ENCODE measurements around the gene EXOC4. TPM values are rescaled to one million over a fixed set of nuclear protein-coding genes. Genes with fewer than 3 reads are reported as not detected.
A peak's percentile ranks its signal among the peaks of the same experiment; 100 is the strongest.
"Not testable (repeated sequence)": the region's sequence is repeated elsewhere in the genome, so short reads cannot be mapped to it uniquely, and the experiment has no call there.

The EXOC4 gene
- 10 to 100 TPM; 36.6 to 64.0 (median 57.4) TPM for total RNA-seq

GRCh38 chr7:133252858-133253518 lies at the start of gene EXOC4:
EXOC4 (plus strand) TSS chr7:133253078.
- TF ChIP-seq POLR2AphosphoS5 (IDR thresholded peaks at IDR 0.05): peak; percentile 78 to 87
- no peak for TF ChIP-seq POLR2A (IDR thresholded peaks at IDR 0.05; ENCODE audit: low read depth)
- peak in 1 of 3 experiments; percentile 6 for TF ChIP-seq CTCF (IDR thresholded peaks at IDR 0.05)
- intact Hi-C loops (cut with DNase I): loop anchor here (5.0 kb wide), 1 partner anchor 171 kb away; the partner anchor contains the start of gene CHCHD3
- 2% methylated on average over 18 of the region's 25 CpGs for WGBS
- peak within 1 kb of the TSS; percentile 85 to 87 (median 86) for H3K27ac ChIP-seq (replicated peaks in 1 of 4)
- H3K4me1 ChIP-seq: peaks cover 10 to 24% (median 17%) of the 10 kb centered on the region in 4 donors
- H3K27me3 ChIP-seq: no peaks in the 10 kb centered on the region
- no peaks in the 10 kb centered on the region for H3K9me3 ChIP-seq
- peak; percentile 98 for DNase-seq (ENCODE audit: extremely low spot score)
- H3K4me3 ChIP-seq: peak within 1 kb of the TSS; percentile 80 to 98 (median 88)
- H3K36me3 ChIP-seq: no peaks in the 10 kb centered on the region

DNA sequence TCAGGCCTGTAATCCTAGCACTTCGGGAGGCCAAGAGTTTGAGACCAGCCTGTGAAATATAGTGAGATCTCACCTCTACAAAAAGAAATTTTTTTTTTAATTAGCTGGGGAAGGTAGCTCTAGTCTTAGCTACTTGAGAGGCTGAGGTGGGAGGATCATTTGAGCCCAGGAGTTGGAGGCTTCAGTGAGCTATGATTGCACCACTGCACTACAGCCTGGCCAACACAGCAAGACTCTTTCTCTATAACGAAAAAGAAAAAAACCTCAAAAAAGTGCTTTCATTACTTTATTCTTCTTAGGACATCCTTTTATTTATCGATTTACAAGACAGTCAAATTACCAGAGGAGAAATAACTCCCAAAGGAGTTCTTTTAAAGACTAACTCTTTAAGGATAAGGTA lies 49.4 kb upstream of the EXOC4 start:
- Histone ChIP-seq H3K27me3 (no peaks in the 10 kb centered on the region), H3K4me1 (no peaks in the 10 kb centered on the region), H3K9me3 (peaks cover 0 to 5% (median 0%) of the 10 kb centered on the region in 4 donors), H3K4me3 (no peak overlapping the region), H3K27ac (replicated peaks in 1 of 4) (no peak overlapping the region), H3K36me3 (no peaks in the 10 kb centered on the region)
- 85% methylated on average over 3 of the region's 3 CpGs for WGBS
- DNase-seq (ENCODE audit: extremely low spot score): no peak
- TF ChIP-seq EP300 (IDR thresholded peaks at IDR 0.05) (no peak), CTCF (IDR thresholded peaks at IDR 0.05) (no peak), POLR2A (IDR thresholded peaks at IDR 0.05; ENCODE audit: low read depth) (no peak), POLR2AphosphoS5 (IDR thresholded peaks at IDR 0.05) (no peak)
- intact Hi-C loops (cut with DNase I): no loop called here

- TF ChIP-seq POLR2AphosphoS5 (IDR thresholded peaks at IDR 0.05) (no peak), POLR2A (IDR thresholded peaks at IDR 0.05; ENCODE audit: low read depth) (no peak), CTCF (IDR thresholded peaks at IDR 0.05) (no peak), EP300 (IDR thresholded peaks at IDR 0.05) (no peak)
- no peak overlapping the region for H3K27ac ChIP-seq (replicated peaks in 1 of 4)
- peaks cover 0 to 5% (median 0%) of the 10 kb centered on the region in 4 donors for H3K9me3 ChIP-seq
- H3K27me3 ChIP-seq: no peaks in the 10 kb centered on the region
- H3K4me1 ChIP-seq: no peaks in the 10 kb centered on the region
- intact Hi-C loops (cut with DNase I): no loop called here
- WGBS: 68% methylated on average over 2 of the region's 2 CpGs
- no peaks in the 10 kb centered on the region for H3K36me3 ChIP-seq
- H3K4me3 ChIP-seq: no peak overlapping the region
- no peak for DNase-seq (ENCODE audit: extremely low spot score)
Measured at GRCh38 chr7:133207687-133208086, 45.2 kb upstream of the EXOC4 start.

DNA sequence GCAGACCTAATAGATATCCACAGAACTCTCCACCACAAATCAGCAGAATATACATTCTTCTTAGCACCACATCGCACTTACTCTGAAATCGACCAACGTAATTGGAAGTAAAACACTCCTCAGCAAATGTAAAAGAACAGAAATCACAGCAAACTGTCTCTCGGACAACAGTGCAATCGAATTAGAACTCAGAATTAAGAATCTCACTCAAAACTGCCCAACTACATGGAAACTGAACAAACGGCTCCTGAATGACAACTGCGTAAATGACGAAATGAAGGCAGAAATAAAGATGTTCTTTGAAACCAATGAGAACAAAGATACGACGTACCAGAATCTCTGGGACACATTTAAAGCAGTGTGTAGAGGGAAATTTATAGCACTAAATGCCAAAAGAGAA lies 42.1 kb upstream of the EXOC4 start:
- H3K27me3 ChIP-seq; H3K9me3 ChIP-seq; H3K36me3 ChIP-seq; H3K4me3 ChIP-seq; DNase-seq (ENCODE audit: extremely low spot score); H3K4me1 ChIP-seq; H3K27ac ChIP-seq (replicated peaks in 1 of 4); intact Hi-C loops (cut with DNase I): not testable (repeated sequence)
- 89% methylated on average over 10 of the region's 10 CpGs for WGBS

- H3K36me3 ChIP-seq; DNase-seq (ENCODE audit: extremely low spot score); H3K9me3 ChIP-seq; H3K27me3 ChIP-seq; H3K4me1 ChIP-seq; H3K4me3 ChIP-seq; H3K27ac ChIP-seq (replicated peaks in 1 of 4); intact Hi-C loops (cut with DNase I): not testable (repeated sequence)
- WGBS: 86% methylated on average over 3 of the region's 3 CpGs
Measured at GRCh38 chr7:133213772-133214171, 39.1 kb upstream of the EXOC4 start.

GRCh38 chr7:133217773-133218172 lies 35.1 kb upstream of the EXOC4 start:
- Histone ChIP-seq H3K27ac (replicated peaks in 1 of 4) (no peak overlapping the region), H3K27me3 (no peaks in the 10 kb centered on the region), H3K4me3 (no peak overlapping the region), H3K36me3 (no peaks in the 10 kb centered on the region), H3K9me3 (no peaks in the 10 kb centered on the region), H3K4me1 (no peaks in the 10 kb centered on the region)
- intact Hi-C loops (cut with DNase I): no loop called here
- DNase-seq (ENCODE audit: extremely low spot score): no peak
- 74% methylated on average over 3 of the region's 3 CpGs for WGBS
- no peak for TF ChIP-seq EP300 (IDR thresholded peaks at IDR 0.05)
- TF ChIP-seq POLR2A (IDR thresholded peaks at IDR 0.05; ENCODE audit: low read depth): no peak
- no peak for TF ChIP-seq CTCF (IDR thresholded peaks at IDR 0.05)
- no peak for TF ChIP-seq POLR2AphosphoS5 (IDR thresholded peaks at IDR 0.05)
